Astrocyte (in vitro differentiated cells and primary cell): ENCODE measurements around the gene SLC36A3. TPM values are rescaled to one million over a fixed set of nuclear protein-coding genes. Genes with fewer than 3 reads are reported as not detected.
"Not testable (repeated sequence)": the region's sequence is repeated elsewhere in the genome, so short reads cannot be mapped to it uniquely, and the experiment has no call there.

ENCODE experiments used
- DNase-seq: peaks from one replicate; pipeline ENCODE4 v3.0.0-alpha.2; 2010; ENCODE audit warnings: low read depth
- FAIRE-seq: peaks from 2 replicates; lab custom pipeline; 2011; peaks lifted over from hg19 to GRCh38; lab: Jason Lieb, UNC
- H2AFZ ChIP-seq: 2 replicates; pipeline ENCODE4 v1.6.0; 2012; ENCODE audit warnings: low read depth, low read length, inconsistent platforms
- H3K27ac ChIP-seq: 2 replicates; pipeline ENCODE4 v1.5.1; 2011; ENCODE audit warnings: low read depth, low read length, inconsistent platforms
- H3K27me3 ChIP-seq: 2 replicates; pipeline ENCODE4 v1.6.0; 2011; ENCODE audit warnings: low read length, inconsistent platforms; ENCODE audit not compliant: insufficient read depth
- H3K36me3 ChIP-seq: 2 replicates; pipeline ENCODE4 v1.5.1; 2011; ENCODE audit warnings: low read length, inconsistent platforms; ENCODE audit not compliant: insufficient read depth
- H3K4me1 ChIP-seq: 2 replicates; pipeline ENCODE4 v1.5.1; 2011; ENCODE audit warnings: low read length, inconsistent platforms; ENCODE audit not compliant: insufficient read depth
- H3K4me2 ChIP-seq: 2 replicates; pipeline ENCODE4 v1.6.0; 2012; ENCODE audit warnings: low read length, inconsistent platforms
- H3K4me3 ChIP-seq: 2 replicates; pipeline ENCODE4 v1.5.1; 2011; ENCODE audit warnings: low read depth, mild to moderate bottlenecking, low read length, inconsistent platforms; ENCODE audit not compliant: insufficient read depth
- H3K79me2 ChIP-seq: 2 replicates; pipeline ENCODE4 v1.6.0; 2012; ENCODE audit warnings: mild to moderate bottlenecking, low read length, inconsistent platforms; ENCODE audit not compliant: insufficient read depth
- H3K9ac ChIP-seq: 2 replicates; pipeline ENCODE4 v1.6.0; 2012; ENCODE audit warnings: mild to moderate bottlenecking, low read length, inconsistent platforms
- H3K9me3 ChIP-seq: 2 replicates; pipeline ENCODE4 v1.5.1; 2012; ENCODE audit warnings: low read depth, mild to moderate bottlenecking, low read length, inconsistent platforms; ENCODE audit not compliant: insufficient read depth
- H4K20me1 ChIP-seq: 2 replicates; pipeline ENCODE4 v1.6.0; 2012; ENCODE audit warnings: low read length, inconsistent platforms; ENCODE audit not compliant: insufficient read depth
- H3K27ac Mint-ChIP-seq: one replicate; pipeline ENCODE4 v1.8.0; 2021; ENCODE audit warnings: mild to moderate bottlenecking, mixed read lengths; ENCODE audit not compliant: unreplicated experiment
- H3K27me3 Mint-ChIP-seq: one replicate; pipeline ENCODE4 v1.8.0; 2021; ENCODE audit warnings: low read depth, mixed read lengths; ENCODE audit not compliant: unreplicated experiment
- H3K36me3 Mint-ChIP-seq: one replicate; pipeline ENCODE4 v1.8.0; 2021; ENCODE audit warnings: low read depth, mixed read lengths; ENCODE audit not compliant: unreplicated experiment
- H3K4me1 Mint-ChIP-seq: one replicate; pipeline ENCODE4 v1.8.0; 2021; ENCODE audit warnings: low read depth, mixed read lengths; ENCODE audit not compliant: unreplicated experiment
- H3K4me3 Mint-ChIP-seq: one replicate; pipeline ENCODE4 v1.8.0; 2021; ENCODE audit warnings: mild to moderate bottlenecking, moderate library complexity, mixed read lengths; ENCODE audit not compliant: unreplicated experiment
- H3K9me3 Mint-ChIP-seq: one replicate; pipeline ENCODE4 v1.8.0; 2021; ENCODE audit warnings: mild to moderate bottlenecking, mixed read lengths; ENCODE audit not compliant: unreplicated experiment
- EZH2 ChIP-seq: IDR thresholded peaks from 2 replicates; pipeline ENCODE4 v1.6.1; 2012; ENCODE audit warnings: mild to moderate bottlenecking, low read length, inconsistent platforms; ENCODE audit not compliant: insufficient read depth
- total RNA-seq: library from RNA; stranded (reverse); gene quantifications from 2 replicates; pipeline ENCODE4 v1.2.1, GENCODE V29; 2021
- TF ChIP-seq, protein P1 (sequence below): IDR thresholded peaks from 2 replicates; pipeline ENCODE4 v1.5.1; 2011; ENCODE audit warnings: low read depth, mild to moderate bottlenecking, inconsistent platforms, low read length, moderate library complexity; ENCODE audit not compliant: insufficient read depth

The SLC36A3 gene
- total RNA-seq, 1 donor from 2014 or later: not detected

DNA sequence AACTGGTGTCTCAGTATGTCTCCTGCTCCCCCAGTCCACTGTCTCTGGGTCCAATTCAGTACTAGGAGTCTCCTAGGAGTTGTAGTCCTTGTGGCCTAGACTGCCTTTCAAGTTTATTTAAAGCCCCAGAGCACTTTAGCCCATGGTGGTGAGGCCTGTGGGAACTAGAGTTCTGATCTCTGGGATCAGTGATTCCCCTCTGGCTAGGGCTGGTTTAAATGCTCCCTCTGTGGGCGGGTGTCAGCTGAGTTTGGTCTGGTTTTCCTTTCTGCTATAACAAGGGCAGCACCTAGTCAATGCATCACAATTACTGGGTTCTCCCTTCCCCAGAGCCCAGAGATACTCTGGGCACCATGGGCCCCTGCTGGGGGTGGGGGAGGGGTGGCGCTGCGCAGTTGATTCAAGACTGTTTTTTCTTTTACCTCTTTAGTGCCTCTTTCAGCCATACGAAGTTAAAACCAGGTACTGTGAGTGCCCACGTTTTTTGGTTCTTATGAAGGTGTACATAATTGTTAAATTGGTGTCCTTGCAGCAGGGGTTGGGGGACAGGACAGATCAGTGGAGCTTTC lies 9.3 kb upstream of the SLC36A3 start:
- Histone ChIP-seq H3K27me3 (no peaks in the 10 kb centered on the region), H3K4me1 (no peaks in the 10 kb centered on the region), H4K20me1 (no peaks in the 10 kb centered on the region), H3K4me2 (no peak overlapping the region), H3K9ac (no peak overlapping the region), H3K27ac (no peak overlapping the region), H2AFZ (no peak overlapping the region), H3K9me3 (no peaks in the 10 kb centered on the region), H3K4me3 (no peak overlapping the region), H3K79me2 (no peaks in the 10 kb centered on the region), H3K36me3 (no peaks in the 10 kb centered on the region)
- DNase-seq (no peak), FAIRE-seq (no peak)
- peaks cover 9% of the 10 kb centered on the region for H3K27me3 Mint-ChIP-seq
- no peaks in the 10 kb centered on the region for H3K4me1 Mint-ChIP-seq
- H3K9me3 Mint-ChIP-seq: peaks cover 19% of the 10 kb centered on the region
- H3K4me3 Mint-ChIP-seq: no peak overlapping the region
- TF ChIP-seq, protein P1, sequence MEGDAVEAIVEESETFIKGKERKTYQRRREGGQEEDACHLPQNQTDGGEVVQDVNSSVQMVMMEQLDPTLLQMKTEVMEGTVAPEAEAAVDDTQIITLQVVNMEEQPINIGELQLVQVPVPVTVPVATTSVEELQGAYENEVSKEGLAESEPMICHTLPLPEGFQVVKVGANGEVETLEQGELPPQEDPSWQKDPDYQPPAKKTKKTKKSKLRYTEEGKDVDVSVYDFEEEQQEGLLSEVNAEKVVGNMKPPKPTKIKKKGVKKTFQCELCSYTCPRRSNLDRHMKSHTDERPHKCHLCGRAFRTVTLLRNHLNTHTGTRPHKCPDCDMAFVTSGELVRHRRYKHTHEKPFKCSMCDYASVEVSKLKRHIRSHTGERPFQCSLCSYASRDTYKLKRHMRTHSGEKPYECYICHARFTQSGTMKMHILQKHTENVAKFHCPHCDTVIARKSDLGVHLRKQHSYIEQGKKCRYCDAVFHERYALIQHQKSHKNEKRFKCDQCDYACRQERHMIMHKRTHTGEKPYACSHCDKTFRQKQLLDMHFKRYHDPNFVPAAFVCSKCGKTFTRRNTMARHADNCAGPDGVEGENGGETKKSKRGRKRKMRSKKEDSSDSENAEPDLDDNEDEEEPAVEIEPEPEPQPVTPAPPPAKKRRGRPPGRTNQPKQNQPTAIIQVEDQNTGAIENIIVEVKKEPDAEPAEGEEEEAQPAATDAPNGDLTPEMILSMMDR: no peak
- TF ChIP-seq EZH2: no peak
- no peak overlapping the region for H3K27ac Mint-ChIP-seq
- H3K36me3 Mint-ChIP-seq: no peaks in the 10 kb centered on the region

DNA sequence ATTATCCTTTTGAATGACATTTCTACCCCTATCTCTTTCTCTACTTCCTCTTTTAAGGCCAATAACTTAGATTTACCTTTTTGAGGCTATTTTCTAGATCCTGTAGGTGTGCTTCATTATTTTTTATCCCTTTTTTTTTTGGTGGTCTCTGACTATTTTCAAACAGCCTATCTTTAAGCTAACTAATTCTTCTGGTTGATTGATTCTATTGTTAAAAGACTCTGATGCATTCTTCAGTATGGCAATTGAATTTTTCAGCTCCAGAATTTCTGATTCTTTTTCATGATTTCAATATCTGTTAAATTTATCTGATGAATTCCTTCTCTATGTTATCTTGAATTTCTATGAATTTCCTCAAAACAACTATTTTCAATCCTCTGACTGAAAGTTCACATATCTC lies 7.4 kb upstream of the SLC36A3 start:
- H3K4me2 ChIP-seq: no peak overlapping the region
- Mint-ChIP-seq H3K9me3 (peaks cover 19% of the 10 kb centered on the region), H3K27ac (no peak overlapping the region), H3K4me3 (no peak overlapping the region), H3K4me1 (no peaks in the 10 kb centered on the region), H3K36me3 (no peaks in the 10 kb centered on the region), H3K27me3 (peaks cover 9% of the 10 kb centered on the region)
- H3K9me3 ChIP-seq: no peaks in the 10 kb centered on the region
- no peaks in the 10 kb centered on the region for H3K4me1 ChIP-seq
- H4K20me1 ChIP-seq: no peaks in the 10 kb centered on the region
- TF ChIP-seq EZH2: no peak
- TF ChIP-seq, protein P1: no peak
- H3K27ac ChIP-seq: no peak overlapping the region
- H3K36me3 ChIP-seq: no peaks in the 10 kb centered on the region
- no peak for FAIRE-seq
- no peaks in the 10 kb centered on the region for H3K79me2 ChIP-seq
- no peak overlapping the region for H3K4me3 ChIP-seq
- no peak overlapping the region for H3K9ac ChIP-seq
- H3K27me3 ChIP-seq: no peaks in the 10 kb centered on the region
- H2AFZ ChIP-seq: no peak overlapping the region
- DNase-seq: no peak

DNA sequence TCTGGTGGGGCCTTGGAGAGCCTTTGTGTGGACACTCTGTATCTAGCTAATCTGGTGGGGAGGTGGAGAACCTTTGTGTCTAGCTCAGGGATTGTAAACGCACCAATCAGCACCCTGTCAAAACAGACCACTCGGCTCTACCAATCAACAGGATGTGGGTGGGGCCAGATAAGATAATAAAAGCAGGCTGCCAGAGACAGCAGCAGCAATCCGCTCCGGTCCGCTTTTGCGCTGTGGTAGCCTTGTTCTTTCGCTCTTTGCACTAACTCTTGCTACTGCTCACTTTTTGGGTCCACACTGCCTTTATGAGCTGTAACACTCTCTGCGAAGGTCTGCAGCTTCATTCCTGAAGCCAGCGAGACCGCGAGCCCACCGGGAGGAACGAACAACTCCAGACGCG lies 6.3 kb upstream of the SLC36A3 start:
- H3K4me1 ChIP-seq, FAIRE-seq, H3K27ac ChIP-seq, H3K27ac Mint-ChIP-seq, DNase-seq, H3K9ac ChIP-seq, H3K36me3 ChIP-seq, H2AFZ ChIP-seq, H3K27me3 ChIP-seq, H3K4me3 ChIP-seq, H3K27me3 Mint-ChIP-seq, H3K4me1 Mint-ChIP-seq, H4K20me1 ChIP-seq, H3K4me2 ChIP-seq, H3K36me3 Mint-ChIP-seq, H3K9me3 ChIP-seq, H3K79me2 ChIP-seq, H3K4me3 Mint-ChIP-seq: not testable (repeated sequence)
- H3K9me3 Mint-ChIP-seq: peaks cover 19% of the 10 kb centered on the region

DNA sequence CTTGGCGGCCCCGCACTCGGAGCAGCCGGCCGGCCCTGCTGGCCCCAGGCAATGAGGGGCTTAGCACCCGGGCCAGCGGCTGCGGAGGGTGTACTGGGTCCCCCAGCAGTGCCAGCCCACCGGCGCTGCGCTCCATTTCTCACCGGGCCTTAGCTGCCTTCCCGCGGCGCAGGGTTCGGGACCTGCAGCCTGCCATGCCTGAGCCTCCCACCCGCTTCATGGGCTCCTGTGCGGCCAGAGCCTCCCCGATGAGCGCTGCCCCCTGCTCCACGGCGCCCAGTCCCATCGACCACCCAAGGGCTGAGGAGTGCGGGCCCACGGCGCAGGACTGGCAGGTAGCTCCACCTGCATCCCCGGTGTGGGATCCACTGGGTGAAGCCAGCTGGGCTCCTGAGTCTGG lies 5.7 kb upstream of the SLC36A3 start:
- not testable (repeated sequence) for H3K27ac Mint-ChIP-seq, H3K9ac ChIP-seq, H3K4me1 ChIP-seq, H2AFZ ChIP-seq, H4K20me1 ChIP-seq, H3K36me3 Mint-ChIP-seq, H3K9me3 ChIP-seq, H3K4me2 ChIP-seq, H3K27ac ChIP-seq, H3K4me1 Mint-ChIP-seq, DNase-seq, H3K36me3 ChIP-seq, H3K27me3 ChIP-seq, H3K4me3 ChIP-seq, H3K27me3 Mint-ChIP-seq, H3K79me2 ChIP-seq, FAIRE-seq, H3K4me3 Mint-ChIP-seq
- peaks cover 19% of the 10 kb centered on the region for H3K9me3 Mint-ChIP-seq
